ENCODE measurements around the gene TYW1B.
"Not testable (repeated sequence)": the region's sequence is repeated elsewhere in the genome, so short reads cannot be mapped to it uniquely, and the experiment has no call there.

DNA sequence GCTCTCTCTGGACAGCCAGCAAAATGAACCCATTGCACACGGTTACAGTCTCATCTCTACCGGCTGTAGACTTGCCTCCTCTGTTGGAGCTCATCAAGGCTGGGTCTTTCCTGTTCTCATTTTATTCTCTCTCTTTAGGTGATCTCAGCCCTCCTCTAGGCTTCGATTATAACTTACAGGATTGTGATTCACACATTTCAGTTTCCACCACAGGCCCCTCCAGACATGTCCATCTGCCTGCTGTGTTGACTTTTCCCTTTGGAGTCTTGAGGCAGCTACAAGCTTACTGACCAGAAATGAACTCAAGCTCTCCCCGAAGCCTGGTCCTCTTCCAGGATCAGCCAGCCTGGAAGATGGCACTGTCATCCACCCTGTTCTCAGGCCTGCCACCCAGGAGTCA is 268.5 kb downstream of the TYW1B start:
- TF ChIP-seq, protein P1, sequence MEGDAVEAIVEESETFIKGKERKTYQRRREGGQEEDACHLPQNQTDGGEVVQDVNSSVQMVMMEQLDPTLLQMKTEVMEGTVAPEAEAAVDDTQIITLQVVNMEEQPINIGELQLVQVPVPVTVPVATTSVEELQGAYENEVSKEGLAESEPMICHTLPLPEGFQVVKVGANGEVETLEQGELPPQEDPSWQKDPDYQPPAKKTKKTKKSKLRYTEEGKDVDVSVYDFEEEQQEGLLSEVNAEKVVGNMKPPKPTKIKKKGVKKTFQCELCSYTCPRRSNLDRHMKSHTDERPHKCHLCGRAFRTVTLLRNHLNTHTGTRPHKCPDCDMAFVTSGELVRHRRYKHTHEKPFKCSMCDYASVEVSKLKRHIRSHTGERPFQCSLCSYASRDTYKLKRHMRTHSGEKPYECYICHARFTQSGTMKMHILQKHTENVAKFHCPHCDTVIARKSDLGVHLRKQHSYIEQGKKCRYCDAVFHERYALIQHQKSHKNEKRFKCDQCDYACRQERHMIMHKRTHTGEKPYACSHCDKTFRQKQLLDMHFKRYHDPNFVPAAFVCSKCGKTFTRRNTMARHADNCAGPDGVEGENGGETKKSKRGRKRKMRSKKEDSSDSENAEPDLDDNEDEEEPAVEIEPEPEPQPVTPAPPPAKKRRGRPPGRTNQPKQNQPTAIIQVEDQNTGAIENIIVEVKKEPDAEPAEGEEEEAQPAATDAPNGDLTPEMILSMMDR (IDR thresholded peaks at IDR 0.05): not testable (repeated sequence)
- TF ChIP-seq EZH2, EZH2phosphoT487 (IDR thresholded peaks at IDR 0.05): not testable (repeated sequence)
